ENCODE results near the gene NUDT15.

GRCh38 chr13:48050550-48050949 is 13.0 kb downstream of the NUDT15 start:
- TF ChIP-seq CTCF (IDR thresholded peaks at IDR 0.05) = no peak
- TF ChIP-seq RCOR1 (IDR thresholded peaks at IDR 0.05; ENCODE audit: low read length) = no peak
- TF ChIP-seq MXI1 (IDR thresholded peaks at IDR 0.05; ENCODE audit: low read depth, low read length) = no peak
- TF ChIP-seq REST (IDR thresholded peaks at IDR 0.05; ENCODE audit: low read depth, low read length) = no peak
- no peak for TF ChIP-seq FOXJ3 (CRISPR knock-in tag; IDR thresholded peaks at IDR 0.05)
- no peak for TF ChIP-seq RAD21 (IDR thresholded peaks at IDR 0.05; ENCODE audit: low read length)
- no peak for TF ChIP-seq RXRA (IDR thresholded peaks at IDR 0.05; ENCODE audit: borderline replicate concordance, low read depth)
- TF ChIP-seq JUND (IDR thresholded peaks at IDR 0.05) = no peak
- TF ChIP-seq ZBTB33 (IDR thresholded peaks at IDR 0.05; ENCODE audit: borderline replicate concordance, low read depth) = no peak
- TF ChIP-seq YY1 (IDR thresholded peaks at IDR 0.05; ENCODE audit: low read depth) = no peak
